A549 treated with CORT108297 at 1 μM for 4 hours (cell line): ENCODE data around the gene NFKB1. TPM values are rescaled to one million over a fixed set of nuclear protein-coding genes. Genes with fewer than 3 reads are reported as not detected.

Source experiments
- total RNA-seq: library from RNA; stranded (reverse); fragments of 200-300 nt; extraction: Qiagen RNA extraction; gene quantifications from 5 replicates; pipeline ENCODE4 v1.2.3, GENCODE V29; 2022

Gene NFKB1, protein sequence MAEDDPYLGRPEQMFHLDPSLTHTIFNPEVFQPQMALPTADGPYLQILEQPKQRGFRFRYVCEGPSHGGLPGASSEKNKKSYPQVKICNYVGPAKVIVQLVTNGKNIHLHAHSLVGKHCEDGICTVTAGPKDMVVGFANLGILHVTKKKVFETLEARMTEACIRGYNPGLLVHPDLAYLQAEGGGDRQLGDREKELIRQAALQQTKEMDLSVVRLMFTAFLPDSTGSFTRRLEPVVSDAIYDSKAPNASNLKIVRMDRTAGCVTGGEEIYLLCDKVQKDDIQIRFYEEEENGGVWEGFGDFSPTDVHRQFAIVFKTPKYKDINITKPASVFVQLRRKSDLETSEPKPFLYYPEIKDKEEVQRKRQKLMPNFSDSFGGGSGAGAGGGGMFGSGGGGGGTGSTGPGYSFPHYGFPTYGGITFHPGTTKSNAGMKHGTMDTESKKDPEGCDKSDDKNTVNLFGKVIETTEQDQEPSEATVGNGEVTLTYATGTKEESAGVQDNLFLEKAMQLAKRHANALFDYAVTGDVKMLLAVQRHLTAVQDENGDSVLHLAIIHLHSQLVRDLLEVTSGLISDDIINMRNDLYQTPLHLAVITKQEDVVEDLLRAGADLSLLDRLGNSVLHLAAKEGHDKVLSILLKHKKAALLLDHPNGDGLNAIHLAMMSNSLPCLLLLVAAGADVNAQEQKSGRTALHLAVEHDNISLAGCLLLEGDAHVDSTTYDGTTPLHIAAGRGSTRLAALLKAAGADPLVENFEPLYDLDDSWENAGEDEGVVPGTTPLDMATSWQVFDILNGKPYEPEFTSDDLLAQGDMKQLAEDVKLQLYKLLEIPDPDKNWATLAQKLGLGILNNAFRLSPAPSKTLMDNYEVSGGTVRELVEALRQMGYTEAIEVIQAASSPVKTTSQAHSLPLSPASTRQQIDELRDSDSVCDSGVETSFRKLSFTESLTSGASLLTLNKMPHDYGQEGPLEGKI
- 19.6 to 23.4 TPM (median 22.7 TPM) in 5 replicates for total RNA-seq

DNA sequence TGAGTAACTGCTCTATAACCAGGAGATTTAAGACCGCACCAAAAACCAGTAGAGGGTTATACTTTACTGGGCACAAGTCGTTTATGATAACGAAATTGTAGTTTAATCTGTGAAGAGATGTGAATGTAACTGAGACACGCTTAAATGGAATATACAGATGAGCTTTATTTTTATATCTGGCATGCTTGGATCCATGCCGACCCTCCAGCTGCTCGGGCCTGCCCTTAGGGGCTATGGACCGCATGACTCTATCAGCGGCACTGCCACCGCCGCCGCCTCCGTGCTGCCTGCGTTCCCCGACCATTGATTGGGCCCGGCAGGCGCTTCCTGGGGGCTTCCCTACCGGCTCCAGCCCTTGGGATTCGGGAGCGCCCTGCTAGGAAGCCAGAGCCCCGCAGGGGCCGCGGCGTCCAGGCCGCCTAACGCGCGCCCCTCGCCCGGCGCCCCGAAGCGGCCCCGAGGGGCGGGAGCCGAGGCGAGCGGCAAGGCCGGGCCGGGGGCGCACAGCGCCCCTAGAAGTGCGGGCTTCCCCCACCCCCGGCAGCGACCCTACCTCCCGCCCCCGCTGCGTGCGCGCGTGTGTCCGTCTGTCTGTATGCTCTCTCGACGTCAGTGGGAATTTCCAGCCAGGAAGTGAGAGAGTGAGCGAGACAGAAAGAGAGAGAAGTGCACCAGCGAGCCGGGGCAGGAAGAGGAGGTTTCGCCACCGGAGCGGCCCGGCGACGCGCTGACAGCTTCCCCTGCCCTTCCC is at the start of gene NFKB1:
NFKB1 (plus strand) TSS at position 664 of the 751 bp plus-strand sequence. CDS start 24,160 bp downstream, outside the sequence.

Other genes with a start within 250 kb of the NFKB1 start
- gene SLC39A8, start 155.9 kb upstream of the NFKB1 start, total RNA-seq: 9.6 to 10.9 TPM (median 10.3 TPM) in 5 replicates